Neural cell (in vitro differentiated cells): ENCODE results near the gene PPFIBP1. TPM values are rescaled to one million over a fixed set of nuclear protein-coding genes. Genes with fewer than 3 reads are reported as not detected.

ENCODE experiments used
- H2AFZ ChIP-seq: fragments of 200-600, 300-800 bp; sonication (generic), shearing (Covaris generic); 2 replicates; pipeline ENCODE4 v1.6.0; 2014; ENCODE audit warnings: low read depth, mild to moderate bottlenecking, antibody characterized with exemption, low read length, moderate library complexity
- H3F3A ChIP-seq: fragments of 200-600 bp; shearing (Covaris generic); 2 replicates; pipeline ENCODE4 v1.6.1; 2016; ENCODE audit warnings: mild to moderate bottlenecking, moderate library complexity, mixed read lengths, antibody characterized with exemption, low read length; ENCODE audit not compliant: insufficient read depth, poor library complexity, severe bottlenecking
- H3K27ac ChIP-seq: fragments of 200-600, 300-800 bp; sonication (generic), shearing (Covaris generic); 2 replicates; pipeline ENCODE4 v1.5.1; 2014; ENCODE audit warnings: mild to moderate bottlenecking, low read length, moderate library complexity
- H3K27me3 ChIP-seq: fragments of 300-800, 200-600 bp; sonication (generic), shearing (Covaris generic); 2 replicates; pipeline ENCODE4 v1.6.0; 2014; ENCODE audit warnings: mild to moderate bottlenecking, low read depth, low read length, moderate library complexity; ENCODE audit not compliant: insufficient read depth
- H3K36me3 ChIP-seq: fragments of 300-800, 200-600 bp; sonication (generic), shearing (Covaris generic); 2 replicates; pipeline ENCODE4 v1.5.1; 2014; ENCODE audit warnings: mild to moderate bottlenecking, antibody characterized with exemption, low read length, moderate library complexity; ENCODE audit not compliant: insufficient read depth
- H3K4me2 ChIP-seq: fragments of 300-800, 200-600 bp; sonication (generic), shearing (Covaris generic); 2 replicates; pipeline ENCODE4 v1.6.0; 2014; ENCODE audit warnings: mild to moderate bottlenecking, low read length
- H3K4me3 ChIP-seq: fragments of 300-800, 200-600 bp; sonication (generic), shearing (Covaris generic); 2 replicates; pipeline ENCODE4 v1.5.1; 2014; ENCODE audit warnings: mild to moderate bottlenecking, low read length, moderate library complexity
- H3K79me2 ChIP-seq: fragments of 200-600 bp; shearing (Covaris generic); replicated peaks from 2 replicates; pipeline ENCODE4 v1.6.0; 2014; ENCODE audit warnings: mild to moderate bottlenecking, low read length, moderate library complexity; ENCODE audit not compliant: insufficient read depth
- H3K9ac ChIP-seq: fragments of 300-800, 200-600 bp; sonication (generic), shearing (Covaris generic); 2 replicates; pipeline ENCODE4 v1.6.1; 2016; ENCODE audit warnings: mild to moderate bottlenecking, low read length, mixed read lengths
- H3K9me2 ChIP-seq: fragments of 200-600 bp; shearing (Covaris generic); 2 replicates; pipeline ENCODE4 v1.6.1; 2016; ENCODE audit warnings: mild to moderate bottlenecking, low read length, mixed read lengths; ENCODE audit not compliant: insufficient read depth
- H3K9me3 ChIP-seq: fragments of 200-600, 300-800 bp; sonication (generic), shearing (Covaris generic); 2 replicates; pipeline ENCODE4 v1.6.1; 2016; ENCODE audit warnings: mild to moderate bottlenecking, mixed run types, low read length, moderate library complexity, mixed read lengths
- H4K20me1 ChIP-seq: fragments of 200-600 bp; shearing (Covaris generic); 2 replicates; pipeline ENCODE4 v1.6.1; 2016; ENCODE audit warnings: mild to moderate bottlenecking, mixed run types; ENCODE audit not compliant: insufficient read depth
- CTCF ChIP-seq: fragments of 450-650 bp; IDR thresholded peaks from 2 replicates; pipeline ENCODE4 v1.5.1; 2014; ENCODE audit warnings: antibody characterized with exemption, mild to moderate bottlenecking, moderate library complexity; ENCODE audit not compliant: poor library complexity, severe bottlenecking
- EP300 ChIP-seq: fragments of 450-650 bp; conservative IDR thresholded peaks from 2 replicates; pipeline ENCODE4 v1.6.1; 2014; ENCODE audit warnings: antibody characterized with exemption, mild to moderate bottlenecking, moderate library complexity; ENCODE audit not compliant: poor library complexity, severe bottlenecking
- EZH2 ChIP-seq: fragments of 200-600, 300-800 bp; shearing (Covaris generic), sonication (generic); IDR thresholded peaks from 2 replicates; pipeline ENCODE4 v1.6.1; 2014; ENCODE audit warnings: antibody characterized with exemption, low read length, borderline replicate concordance, mild to moderate bottlenecking; ENCODE audit not compliant: insufficient read depth, poor library complexity, severe bottlenecking
- MXI1 ChIP-seq: fragments of 450-650 bp; conservative IDR thresholded peaks from 2 replicates; pipeline ENCODE4 v1.6.1; 2014; ENCODE audit warnings: antibody characterized with exemption, mild to moderate bottlenecking; ENCODE audit not compliant: poor library complexity, severe bottlenecking
- POLR2AphosphoS5 ChIP-seq: IDR thresholded peaks from 2 replicates; pipeline ENCODE4 v1.6.1; 2012
- RAD21 ChIP-seq: fragments of 450-650 bp; conservative IDR thresholded peaks from 2 replicates; pipeline ENCODE4 v1.6.1; 2014; ENCODE audit warnings: antibody characterized with exemption, mild to moderate bottlenecking, moderate library complexity
- REST ChIP-seq: IDR thresholded peaks from 2 replicates; pipeline ENCODE4 v1.6.1; 2012; ENCODE audit warnings: borderline replicate concordance
- SMC3 ChIP-seq: fragments of 450-650 bp; conservative IDR thresholded peaks from 2 replicates; pipeline ENCODE4 v1.6.1; 2014; ENCODE audit warnings: antibody characterized with exemption, mild to moderate bottlenecking, moderate library complexity; ENCODE audit not compliant: poor library complexity
- TAF1 ChIP-seq: IDR thresholded peaks from 2 replicates; pipeline ENCODE4 v1.6.1; 2012; ENCODE audit warnings: low read depth
- polyA plus RNA-seq: library from polyadenylated mRNA; depleted of rRNA; stranded (reverse); fragments of >200 nt; gene quantifications from 2 replicates; pipeline ENCODE4 v1.2.3, GENCODE V29; 2014

Gene PPFIBP1
- polyA plus RNA-seq, 1 donor from 2014 or later: 30.2 TPM

GRCh38 chr12:27723212-27723611 lies 199.2 kb downstream of the PPFIBP1 start:
- H3K27me3 ChIP-seq: no peaks in the 10 kb centered on the region
- H3K9me3 ChIP-seq: no peaks in the 10 kb centered on the region
- H3K79me2 ChIP-seq: no peaks in the 10 kb centered on the region
- H3K9me2 ChIP-seq: no peaks in the 10 kb centered on the region
- no peaks in the 10 kb centered on the region for H3K36me3 ChIP-seq
- no peak overlapping the region for H3K4me3 ChIP-seq
- no peak for TF ChIP-seq POLR2AphosphoS5
- TF ChIP-seq REST: no peak
- TF ChIP-seq SMC3: no peak
- no peak for TF ChIP-seq CTCF
- TF ChIP-seq MXI1: no peak
- TF ChIP-seq TAF1: no peak
- TF ChIP-seq EP300: no peak
- no peak for TF ChIP-seq EZH2
- no peak for TF ChIP-seq RAD21
- no peak overlapping the region for H3K9ac ChIP-seq
- H4K20me1 ChIP-seq: no peaks in the 10 kb centered on the region
- H3K27ac ChIP-seq: no peak overlapping the region
- H2AFZ ChIP-seq: no peak overlapping the region
- no peak overlapping the region for H3K4me2 ChIP-seq
- H3F3A ChIP-seq: no peaks in the 10 kb centered on the region

- Histone ChIP-seq H4K20me1 (no peaks in the 10 kb centered on the region), H3K4me2 (no peak overlapping the region), H3K4me3 (no peak overlapping the region), H3K79me2 (no peaks in the 10 kb centered on the region), H3K36me3 (peaks cover 6% of the 10 kb centered on the region), H3K9me3 (no peaks in the 10 kb centered on the region), H3K9me2 (no peaks in the 10 kb centered on the region), H3K27ac (no peak overlapping the region), H2AFZ (no peak overlapping the region), H3F3A (no peaks in the 10 kb centered on the region), H3K9ac (no peak overlapping the region), H3K27me3 (no peaks in the 10 kb centered on the region)
- TF ChIP-seq RAD21 (no peak), SMC3 (no peak), EZH2 (no peak), MXI1 (no peak), EP300 (no peak), REST (no peak), TAF1 (no peak), POLR2AphosphoS5 (no peak)
Measured at GRCh38 chr12:27730097-27730588, 206.1 kb downstream of the PPFIBP1 start.
